Measurements from ENCODE around the gene STMN3.

- no peak for TF ChIP-seq PHF8 (conservative IDR thresholded peaks at IDR 0.05; ENCODE audit: low read depth, low read length)
- TF ChIP-seq CTCF (IDR thresholded peaks at IDR 0.05; ENCODE audit: control extremely low read depth in 1 of 3, insufficient read depth in 1 of 3, low read depth in 1 of 3, low read length in 3 of 3) = no peak
- TF ChIP-seq POLR2AphosphoS5 (IDR thresholded peaks at IDR 0.05; ENCODE audit: low read depth, low read length) = no peak
- TF ChIP-seq ATF3 (IDR thresholded peaks at IDR 0.05; ENCODE audit: insufficient read depth, low read depth, low read length) = no peak
Observed at GRCh38 chr20:63618291-63618980, 34.8 kb downstream of the STMN3 start.

Data from H1 (cell line).